Measurements from ENCODE around the gene NPAS2.

Gene NPAS2

GRCh38 chr2:100865816-100866460, 46.0 kb downstream of the NPAS2 start:
- Histone ChIP-seq H3K4me1 (ENCODE audit: insufficient read depth, low read length, poor library complexity, severe bottlenecking) (no peaks in the 10 kb centered on the region), H3K9ac (ENCODE audit: low read depth, low read length, poor library complexity, severe bottlenecking) (no peak overlapping the region), H3K36me3 (ENCODE audit: insufficient read depth, low read length) (no peaks in the 10 kb centered on the region), H3K9me3 (ENCODE audit: insufficient read depth, low read depth, low read length) (0 out of 2 replicates have a peak, but pooled peaks cover 4% of the 10 kb centered on the region), H3F3A (ENCODE audit: low read depth) (no peaks in the 10 kb centered on the region), H2AFZ (ENCODE audit: low read length) (no peak overlapping the region), H3K79me2 (ENCODE audit: insufficient read depth, low read length) (no peaks in the 10 kb centered on the region), H3K9me2 (replicated peaks; ENCODE audit: low read depth, low read length) (no peaks in the 10 kb centered on the region), H4K20me1 (ENCODE audit: insufficient read depth, low read length, poor library complexity, severe bottlenecking) (no peaks in the 10 kb centered on the region), H3K27me3 (ENCODE audit: insufficient read depth, low read length, poor library complexity, severe bottlenecking) (no peaks in the 10 kb centered on the region), H3K4me2 (ENCODE audit: low read depth, low read length, poor library complexity, severe bottlenecking) (no peak overlapping the region), H3K4me3 (ENCODE audit: low read length, poor library complexity, severe bottlenecking) (no peak overlapping the region)
- TF ChIP-seq EZH2phosphoT487 (IDR thresholded peaks at IDR 0.05; ENCODE audit: borderline replicate concordance) (no peak), CTCF (conservative IDR thresholded peaks at IDR 0.05; ENCODE audit: low read length) (no peak)

GRCh38 chr2:100868083-100868482, 48.1 kb downstream of the NPAS2 start:
- H3K27me3 ChIP-seq (ENCODE audit: insufficient read depth, low read length, poor library complexity, severe bottlenecking) = no peaks in the 10 kb centered on the region
- H3K9ac ChIP-seq (ENCODE audit: low read depth, low read length, poor library complexity, severe bottlenecking) = no peak overlapping the region
- H3K79me2 ChIP-seq (ENCODE audit: insufficient read depth, low read length) = no peaks in the 10 kb centered on the region
- H3K9me2 ChIP-seq (replicated peaks; ENCODE audit: low read depth, low read length) = no peaks in the 10 kb centered on the region
- no peak overlapping the region for H3K4me3 ChIP-seq (ENCODE audit: low read length, poor library complexity, severe bottlenecking)
- H3K9me3 ChIP-seq (ENCODE audit: insufficient read depth, low read depth, low read length) = 0 out of 2 replicates have a peak, but pooled peaks cover 4% of the 10 kb centered on the region
- no peaks in the 10 kb centered on the region for H3F3A ChIP-seq (ENCODE audit: low read depth)
- H3K4me2 ChIP-seq (ENCODE audit: low read depth, low read length, poor library complexity, severe bottlenecking) = no peak overlapping the region
- no peaks in the 10 kb centered on the region for H3K36me3 ChIP-seq (ENCODE audit: insufficient read depth, low read length)
- H2AFZ ChIP-seq (ENCODE audit: low read length) = no peak overlapping the region
- H3K4me1 ChIP-seq (ENCODE audit: insufficient read depth, low read length, poor library complexity, severe bottlenecking) = no peaks in the 10 kb centered on the region
- TF ChIP-seq CTCF (conservative IDR thresholded peaks at IDR 0.05; ENCODE audit: low read length) (no peak), EZH2phosphoT487 (IDR thresholded peaks at IDR 0.05; ENCODE audit: borderline replicate concordance) (no peak)
- H4K20me1 ChIP-seq (ENCODE audit: insufficient read depth, low read length, poor library complexity, severe bottlenecking) = no peaks in the 10 kb centered on the region

- TF ChIP-seq EZH2phosphoT487 (IDR thresholded peaks at IDR 0.05; ENCODE audit: borderline replicate concordance) (no peak), CTCF (conservative IDR thresholded peaks at IDR 0.05; ENCODE audit: low read length) (no peak)
- no peak overlapping the region for H3K4me2 ChIP-seq (ENCODE audit: low read depth, low read length, poor library complexity, severe bottlenecking)
- no peaks in the 10 kb centered on the region for H3K79me2 ChIP-seq (ENCODE audit: insufficient read depth, low read length)
- H3K9me2 ChIP-seq (replicated peaks; ENCODE audit: low read depth, low read length) = no peaks in the 10 kb centered on the region
- H4K20me1 ChIP-seq (ENCODE audit: insufficient read depth, low read length, poor library complexity, severe bottlenecking) = no peaks in the 10 kb centered on the region
- no peaks in the 10 kb centered on the region for H3K36me3 ChIP-seq (ENCODE audit: insufficient read depth, low read length)
- no peaks in the 10 kb centered on the region for H3K4me1 ChIP-seq (ENCODE audit: insufficient read depth, low read length, poor library complexity, severe bottlenecking)
- H3K9ac ChIP-seq (ENCODE audit: low read depth, low read length, poor library complexity, severe bottlenecking) = no peak overlapping the region
- 0 out of 2 replicates have a peak, but pooled peaks cover 4% of the 10 kb centered on the region for H3K9me3 ChIP-seq (ENCODE audit: insufficient read depth, low read depth, low read length)
- H3K4me3 ChIP-seq (ENCODE audit: low read length, poor library complexity, severe bottlenecking) = no peak overlapping the region
- H3F3A ChIP-seq (ENCODE audit: low read depth) = no peaks in the 10 kb centered on the region
- no peak overlapping the region for H2AFZ ChIP-seq (ENCODE audit: low read length)
- no peaks in the 10 kb centered on the region for H3K27me3 ChIP-seq (ENCODE audit: insufficient read depth, low read length, poor library complexity, severe bottlenecking)
Measured at GRCh38 chr2:100869120-100869519, 49.2 kb downstream of the NPAS2 start.

Measured in Loucy (cell line).